ENCODE results near the gene OR13C3.
"Not testable (repeated sequence)": the region's sequence is repeated elsewhere in the genome, so short reads cannot be mapped to it uniquely, and the experiment has no call there.

OR13C3 gene

GRCh38 chr9:104536756-104537155 is at the start of gene OR13C3:
OR13C3 (minus strand) TSS chr9:104536856; CDS start chr9:104536723, 133 bp downstream.
- no peak for DNase-seq

- no peak for DNase-seq
Measured at GRCh38 chr9:104580562-104580961, 43.9 kb upstream of the OR13C3 start.

- no peak for DNase-seq
Measured at GRCh38 chr9:104577263-104577662, 40.6 kb upstream of the OR13C3 start.

- DNase-seq: no peak
Measured at GRCh38 chr9:104575456-104575855, 38.8 kb upstream of the OR13C3 start.

GRCh38 chr9:104572612-104573011 is 36.0 kb upstream of the OR13C3 start:
- DNase-seq: no peak

GRCh38 chr9:104568868-104569267 is 32.2 kb upstream of the OR13C3 start, which contains the start of gene OR13C8:
OR13C8 (plus strand) TSS chr9:104569168; CDS start chr9:104569168, 0 bp downstream.
- DNase-seq: no peak

GRCh38 chr9:104564358-104564757 is 27.7 kb upstream of the OR13C3 start:
- no peak for DNase-seq

- DNase-seq: no peak
Measured at GRCh38 chr9:104556830-104557634, 20.4 kb upstream of the OR13C3 start.

- DNase-seq: no peak
Measured at GRCh38 chr9:104555521-104555920, 18.9 kb upstream of the OR13C3 start.

- no peak for DNase-seq
Measured at GRCh38 chr9:104553261-104553660, 16.6 kb upstream of the OR13C3 start.

GRCh38 chr9:104544644-104545043 is 8.0 kb upstream of the OR13C3 start:
- DNase-seq: no peak

GRCh38 chr9:104539275-104539674 is 2.6 kb upstream of the OR13C3 start:
- DNase-seq: no peak

GRCh38 chr9:104527109-104527508 is 9.5 kb downstream of the OR13C3 start, which contains the start of gene OR13C4:
OR13C4 (minus strand) TSS chr9:104527209; CDS start chr9:104527209, 0 bp downstream.
- no peak for DNase-seq

- not testable (repeated sequence) for DNase-seq
Measured at GRCh38 chr9:104520241-104520640, 16.4 kb downstream of the OR13C3 start.

- no peak for DNase-seq
Measured at GRCh38 chr9:104514901-104515300, 21.8 kb downstream of the OR13C3 start.

GRCh38 chr9:104506565-104506964 is 30.1 kb downstream of the OR13C3 start:
- no peak for DNase-seq

- DNase-seq: no peak
Measured at GRCh38 chr9:104503963-104504362, 32.7 kb downstream of the OR13C3 start, which contains the start of gene OR13F1. OR13F1 (plus strand) TSS chr9:104504263; CDS start chr9:104504263, 0 bp downstream.

GRCh38 chr9:104503440-104503839 is 33.2 kb downstream of the OR13C3 start:
- no peak for DNase-seq

- DNase-seq: peak; percentile 40
Measured at GRCh38 chr9:104494808-104495207, 41.8 kb downstream of the OR13C3 start.

Measured in COR-L47 (cell line).